Measurements from ENCODE around the gene DNAJB11.
"Not testable (repeated sequence)": the region's sequence is repeated elsewhere in the genome, so short reads cannot be mapped to it uniquely, and the experiment has no call there.

The DNAJB11 gene

GRCh38 chr3:186570096-186570940 is at the start of gene DNAJB11:
DNAJB11 (plus strand) TSS chr3:186570720; CDS start chr3:186570898, 178 bp downstream.
- in situ Hi-C loops (cut with MboI; ENCODE audit: low sequenced_read_pairs), result no loop called here

- in situ Hi-C loops (cut with MboI; ENCODE audit: low sequenced_read_pairs), result no loop called here
Measured at GRCh38 chr3:186520957-186521842, 49.3 kb upstream of the DNAJB11 start.

GRCh38 chr3:186523022-186523421 is 47.5 kb upstream of the DNAJB11 start:
- in situ Hi-C loops (cut with MboI; ENCODE audit: low sequenced_read_pairs), result no loop called here

- in situ Hi-C loops (cut with MboI; ENCODE audit: low sequenced_read_pairs), result no loop called here
Measured at GRCh38 chr3:186523434-186523833, 47.1 kb upstream of the DNAJB11 start.

GRCh38 chr3:186524616-186525015 is 45.9 kb upstream of the DNAJB11 start:
- in situ Hi-C loops (cut with MboI; ENCODE audit: low sequenced_read_pairs), result no loop called here

GRCh38 chr3:186525369-186526255 is 44.9 kb upstream of the DNAJB11 start:
- in situ Hi-C loops (cut with MboI; ENCODE audit: low sequenced_read_pairs), result no loop called here

GRCh38 chr3:186526256-186526606 is 44.3 kb upstream of the DNAJB11 start:
- in situ Hi-C loops (cut with MboI; ENCODE audit: low sequenced_read_pairs), result no loop called here

GRCh38 chr3:186529201-186529999 is 41.1 kb upstream of the DNAJB11 start:
- in situ Hi-C loops (cut with MboI; ENCODE audit: low sequenced_read_pairs), result no loop called here

- in situ Hi-C loops (cut with MboI; ENCODE audit: low sequenced_read_pairs), result no loop called here
Measured at GRCh38 chr3:186530415-186530814, 40.1 kb upstream of the DNAJB11 start.

- in situ Hi-C loops (cut with MboI; ENCODE audit: low sequenced_read_pairs), result not testable (repeated sequence)
Measured at GRCh38 chr3:186531694-186532093, 38.8 kb upstream of the DNAJB11 start.

- in situ Hi-C loops (cut with MboI; ENCODE audit: low sequenced_read_pairs), result no loop called here
Measured at GRCh38 chr3:186532598-186533072, 37.9 kb upstream of the DNAJB11 start.

GRCh38 chr3:186534113-186534669 is 36.3 kb upstream of the DNAJB11 start:
- in situ Hi-C loops (cut with MboI; ENCODE audit: low sequenced_read_pairs), result no loop called here

- in situ Hi-C loops (cut with MboI; ENCODE audit: low sequenced_read_pairs), result no loop called here
Measured at GRCh38 chr3:186536883-186537844, 33.4 kb upstream of the DNAJB11 start.

- in situ Hi-C loops (cut with MboI; ENCODE audit: low sequenced_read_pairs), result no loop called here
Measured at GRCh38 chr3:186538779-186539178, 31.7 kb upstream of the DNAJB11 start.

GRCh38 chr3:186540221-186540834 is 30.2 kb upstream of the DNAJB11 start:
- in situ Hi-C loops (cut with MboI; ENCODE audit: low sequenced_read_pairs), result no loop called here

GRCh38 chr3:186540835-186541226 is 29.7 kb upstream of the DNAJB11 start:
- in situ Hi-C loops (cut with MboI; ENCODE audit: low sequenced_read_pairs), result no loop called here

GRCh38 chr3:186544281-186544680 is 26.2 kb upstream of the DNAJB11 start, which contains the start of gene CRYGS:
CRYGS (minus strand) TSS chr3:186544380; CDS start chr3:186544326, 54 bp downstream.
- in situ Hi-C loops (cut with MboI; ENCODE audit: low sequenced_read_pairs), result no loop called here

- in situ Hi-C loops (cut with MboI; ENCODE audit: low sequenced_read_pairs), result no loop called here
Measured at GRCh38 chr3:186549497-186549896, 21.0 kb upstream of the DNAJB11 start.
